D721Med (cell line): ENCODE measurements around the gene PROZ.

ENCODE experiments used
- DNase-seq: peaks from one replicate; pipeline ENCODE4 v3.0.0; 2011; ENCODE audit warnings: low spot score; ENCODE audit not compliant: insufficient read length
- FAIRE-seq: peaks from 2 replicates; lab custom pipeline; 2011; peaks lifted over from hg19 to GRCh38; lab: Jason Lieb, UNC
- CTCF ChIP-seq: IDR thresholded peaks from 2 replicates; pipeline ENCODE4 v1.5.1; 2012; ENCODE audit warnings: mild to moderate bottlenecking, control low read depth; ENCODE audit not compliant: insufficient read depth; ENCODE audit errors: missing control alignments

PROZ gene

GRCh38 chr13:113196970-113197737 is 38.7 kb downstream of the PROZ start:
- no peak for FAIRE-seq
- TF ChIP-seq CTCF, result no peak
- no peak for DNase-seq

- TF ChIP-seq CTCF, result no peak
- DNase-seq (no peak), FAIRE-seq (no peak)
Observed at GRCh38 chr13:113201815-113202214, 43.4 kb downstream of the PROZ start.

GRCh38 chr13:113202912-113203311 is 44.5 kb downstream of the PROZ start:
- no peak for TF ChIP-seq CTCF
- FAIRE-seq, result no peak
- DNase-seq, result no peak

- no peak for TF ChIP-seq CTCF
- no peak for FAIRE-seq
- no peak for DNase-seq
Observed at GRCh38 chr13:113203507-113204377, 45.3 kb downstream of the PROZ start.

GRCh38 chr13:113204378-113204734 is 45.9 kb downstream of the PROZ start:
- FAIRE-seq (no peak), DNase-seq (no peak)
- no peak for TF ChIP-seq CTCF

GRCh38 chr13:113205428-113205931 is 47.0 kb downstream of the PROZ start:
- DNase-seq, result no peak
- FAIRE-seq, result no peak

More at GRCh38 chr13:113205428-113205931, 47.0 kb downstream of the PROZ start:
- TF ChIP-seq CTCF, result no peak
